Hematopoietic multipotent progenitor cell treated with erythropoietin and hydrocortisone succinate and interleukin-3 and kit ligand, for 4 days (in vitro differentiated cells): ENCODE measurements around the gene TMIE.
"Not testable (repeated sequence)": the region's sequence is repeated elsewhere in the genome, so short reads cannot be mapped to it uniquely, and the experiment has no call there.

Experiments
- DNase-seq: peaks from one replicate; pipeline ENCODE4 v3.0.0-alpha.2; 2015

TMIE gene

DNA sequence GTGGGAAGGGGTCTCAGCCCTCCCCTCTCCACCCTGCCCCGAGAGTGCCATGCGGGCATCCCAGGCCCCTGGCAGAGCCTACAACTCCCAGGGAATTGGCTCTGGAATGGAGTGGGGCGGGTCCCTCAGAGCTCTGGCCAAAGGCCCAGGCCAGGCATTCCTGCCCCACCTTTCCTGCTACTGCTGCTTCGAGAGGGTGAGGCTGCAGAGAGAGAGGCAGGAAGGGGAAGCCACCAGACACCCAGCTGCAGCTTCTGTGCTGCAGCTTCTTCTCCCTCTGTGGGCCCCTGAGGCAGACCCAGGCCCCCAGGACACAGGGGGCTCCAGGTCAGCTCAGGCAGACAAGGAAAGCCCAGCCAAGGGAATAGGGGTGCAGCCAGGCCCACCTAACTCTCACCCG lies 10.4 kb upstream of the TMIE start:
- DNase-seq: no peak

DNA sequence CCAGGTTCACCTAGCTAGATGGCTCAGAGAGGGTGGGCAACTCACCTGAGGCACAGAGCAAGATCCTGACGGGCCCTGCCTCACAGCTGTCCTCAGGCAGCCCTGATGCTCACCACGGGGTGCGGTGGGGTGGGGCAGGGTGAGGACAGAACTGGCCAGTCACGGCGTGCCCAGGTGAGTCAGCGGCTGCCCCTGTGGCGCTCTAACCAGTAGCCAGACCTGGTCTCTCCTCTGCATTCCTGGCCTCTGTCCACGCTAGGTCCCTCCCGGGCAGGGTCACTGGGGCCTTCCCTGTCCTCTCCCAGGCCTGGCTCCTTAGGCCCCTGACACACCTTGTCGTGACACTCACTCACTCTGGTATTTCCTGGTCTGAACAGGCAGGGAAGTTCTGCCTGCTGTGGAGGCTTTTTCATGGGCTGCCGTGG lies 8.6 kb upstream of the TMIE start:
- no peak for DNase-seq

DNA sequence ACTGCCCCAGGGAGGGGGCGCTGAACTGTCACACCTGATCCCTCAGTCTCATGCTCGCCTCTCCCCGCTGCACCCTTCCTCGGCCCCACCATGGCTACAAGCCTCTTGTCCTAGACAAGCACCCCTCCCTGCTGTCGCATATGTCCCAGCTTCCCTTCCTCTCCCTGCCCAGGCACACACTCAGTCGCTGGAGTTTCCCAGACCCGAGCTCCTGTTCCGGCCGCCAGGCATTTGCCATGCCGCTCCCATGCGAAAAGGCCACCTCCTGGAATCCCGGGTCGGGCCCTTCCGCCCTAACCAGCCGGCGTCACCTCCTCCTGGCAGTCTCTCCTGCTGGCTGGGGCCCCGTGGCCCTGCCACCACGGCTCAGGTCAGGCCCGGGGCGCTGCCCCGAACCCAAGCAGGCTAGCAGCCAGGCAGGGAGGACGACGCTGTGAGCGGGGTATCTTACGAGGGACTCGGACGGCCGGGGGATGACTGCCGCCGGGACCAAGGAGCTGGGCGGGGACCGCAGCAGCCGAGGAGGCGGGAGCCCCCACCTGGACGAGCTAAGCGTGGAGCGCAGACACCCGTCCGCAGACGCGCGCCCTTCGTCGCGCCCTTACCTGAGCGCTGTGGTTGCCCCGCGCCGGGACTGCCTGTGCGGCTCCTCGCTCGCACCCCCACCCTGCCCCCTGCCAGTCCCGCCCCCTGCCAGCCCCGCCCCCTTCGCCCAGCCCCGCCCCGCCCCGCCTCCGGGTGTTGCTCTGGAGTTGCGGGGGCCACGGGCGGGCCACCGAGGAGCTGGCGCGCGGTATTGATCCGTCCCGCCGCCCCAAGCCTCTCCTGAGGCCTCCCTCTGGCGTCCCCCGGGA lies 7.9 kb upstream of the TMIE start, which contains the start of gene ALS2CL:
TSS of gene ALS2CL (minus strand) at position 642 of the 854 bp plus-strand sequence. CDS start 4,239 bp downstream, outside the sequence.
- peak; percentile 42 for DNase-seq

DNA sequence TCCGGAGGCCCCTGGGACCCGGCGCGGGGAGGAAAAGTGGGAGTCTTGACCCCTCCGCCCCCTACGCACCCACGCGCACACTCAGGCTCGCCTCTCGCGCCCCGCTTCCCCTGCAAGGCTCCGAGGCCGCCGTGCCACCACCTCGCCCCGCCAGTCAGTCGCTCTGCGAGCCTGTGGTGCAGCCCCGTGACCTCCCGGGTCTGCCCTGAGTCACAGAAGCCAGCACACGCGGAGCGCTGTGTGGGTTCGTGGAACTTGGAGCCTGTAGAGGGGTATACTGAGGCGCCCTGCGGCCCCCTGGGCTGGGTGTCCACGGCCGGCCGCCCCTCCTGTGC lies 7.3 kb upstream of the TMIE start:
- DNase-seq: peak; percentile 56

DNA sequence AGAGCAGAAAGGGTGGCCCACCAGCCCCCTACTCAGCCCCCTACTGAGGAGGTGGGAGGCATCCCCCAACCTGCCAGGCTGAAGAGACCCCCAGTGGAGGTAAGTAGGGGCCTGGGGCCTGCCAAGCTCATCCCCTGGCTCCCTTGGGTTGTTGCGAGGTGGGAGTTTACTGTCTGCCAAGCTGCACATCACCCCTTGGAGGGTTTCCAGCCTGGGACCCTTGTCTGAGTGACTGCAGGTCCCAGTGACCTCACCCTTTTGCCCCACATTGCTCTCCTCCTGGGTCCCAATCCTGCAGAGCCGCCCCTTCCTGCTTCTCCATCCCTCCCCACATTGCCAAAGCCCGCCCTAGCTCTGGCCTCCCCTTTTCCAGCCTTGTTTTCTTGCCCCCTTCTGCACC lies 6.7 kb upstream of the TMIE start:
- DNase-seq: no peak

DNA sequence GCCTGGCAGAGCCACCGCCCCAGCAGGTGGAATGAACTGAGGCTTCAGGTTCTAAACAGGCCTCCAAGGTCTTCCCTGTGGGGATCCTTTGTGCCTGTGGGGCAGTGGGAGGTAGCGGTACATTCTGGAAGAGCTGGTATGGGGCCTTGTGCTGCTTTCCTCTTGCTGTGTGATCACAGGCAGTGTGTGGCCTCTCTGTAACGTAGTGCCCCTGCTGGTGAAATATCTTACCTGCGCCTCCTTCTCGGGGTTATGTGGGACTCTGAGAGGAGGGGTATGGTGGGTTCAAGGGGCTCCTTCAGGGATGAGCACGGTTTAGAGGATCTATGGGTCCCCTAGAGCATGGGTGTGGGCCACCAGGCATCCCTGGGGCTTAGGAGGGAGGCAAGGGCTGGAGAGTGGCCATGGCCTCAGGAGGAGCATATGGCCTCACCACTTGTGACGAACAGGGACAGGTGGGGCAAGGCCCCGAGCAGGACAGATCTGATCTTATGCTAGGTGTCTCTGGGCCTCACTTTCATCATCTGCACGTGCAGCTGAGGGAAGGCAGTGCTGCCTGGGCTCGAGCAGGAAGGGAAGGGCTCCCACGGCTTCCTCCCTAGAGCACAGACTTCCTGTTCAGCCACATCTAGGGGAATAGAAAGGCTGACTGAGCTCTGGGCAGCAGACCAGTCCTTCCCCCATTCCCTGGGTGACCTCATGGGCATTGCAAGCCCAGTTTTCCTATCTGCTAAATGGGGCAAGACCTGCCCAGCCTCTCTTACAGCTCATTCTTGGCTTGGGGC lies 5.8 kb upstream of the TMIE start:
- peak; percentile 76 for DNase-seq

DNA sequence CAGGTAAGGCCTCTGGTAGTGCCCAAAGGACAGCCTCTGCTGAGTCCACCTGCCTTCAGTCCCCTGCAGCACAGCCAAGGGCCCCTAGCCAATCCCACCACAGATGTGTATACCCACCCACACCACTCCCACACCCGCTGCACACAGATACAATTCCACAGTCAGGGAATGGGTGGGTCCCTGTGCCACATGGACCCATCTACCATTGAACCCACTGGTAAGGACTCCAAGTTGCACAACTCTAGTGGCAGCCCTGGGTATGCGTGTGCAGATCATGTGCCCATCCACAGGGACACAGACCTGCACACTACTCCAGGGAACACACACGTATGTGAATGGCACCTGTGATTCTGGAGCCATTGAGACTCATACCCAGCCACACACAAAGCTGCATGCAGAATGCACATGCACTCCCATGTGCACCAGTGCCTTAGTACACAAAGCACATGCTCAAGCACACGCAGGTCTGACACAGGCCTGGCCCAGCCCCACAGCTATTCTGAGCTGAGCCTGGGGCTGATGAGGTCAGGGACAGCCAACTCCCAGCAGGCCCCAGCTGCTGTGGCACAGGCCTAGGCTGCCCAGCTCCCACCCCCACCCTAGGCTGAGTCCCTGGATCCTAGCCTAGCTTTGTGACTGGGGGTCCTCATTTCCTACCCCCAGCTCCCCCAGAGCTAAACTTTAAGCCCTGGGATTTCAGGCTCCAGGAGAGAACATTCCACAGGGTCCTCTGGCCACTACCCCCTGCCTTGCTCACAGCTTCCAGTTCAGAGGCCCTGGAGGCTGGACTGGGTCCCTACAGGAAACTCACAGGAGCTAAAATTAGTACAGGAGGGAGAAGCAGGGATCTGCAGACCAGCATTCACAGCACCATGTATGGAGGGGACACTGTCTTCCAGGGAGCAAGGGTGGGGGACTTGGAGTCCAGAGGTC lies 5.0 kb upstream of the TMIE start:
- DNase-seq: no peak

DNA sequence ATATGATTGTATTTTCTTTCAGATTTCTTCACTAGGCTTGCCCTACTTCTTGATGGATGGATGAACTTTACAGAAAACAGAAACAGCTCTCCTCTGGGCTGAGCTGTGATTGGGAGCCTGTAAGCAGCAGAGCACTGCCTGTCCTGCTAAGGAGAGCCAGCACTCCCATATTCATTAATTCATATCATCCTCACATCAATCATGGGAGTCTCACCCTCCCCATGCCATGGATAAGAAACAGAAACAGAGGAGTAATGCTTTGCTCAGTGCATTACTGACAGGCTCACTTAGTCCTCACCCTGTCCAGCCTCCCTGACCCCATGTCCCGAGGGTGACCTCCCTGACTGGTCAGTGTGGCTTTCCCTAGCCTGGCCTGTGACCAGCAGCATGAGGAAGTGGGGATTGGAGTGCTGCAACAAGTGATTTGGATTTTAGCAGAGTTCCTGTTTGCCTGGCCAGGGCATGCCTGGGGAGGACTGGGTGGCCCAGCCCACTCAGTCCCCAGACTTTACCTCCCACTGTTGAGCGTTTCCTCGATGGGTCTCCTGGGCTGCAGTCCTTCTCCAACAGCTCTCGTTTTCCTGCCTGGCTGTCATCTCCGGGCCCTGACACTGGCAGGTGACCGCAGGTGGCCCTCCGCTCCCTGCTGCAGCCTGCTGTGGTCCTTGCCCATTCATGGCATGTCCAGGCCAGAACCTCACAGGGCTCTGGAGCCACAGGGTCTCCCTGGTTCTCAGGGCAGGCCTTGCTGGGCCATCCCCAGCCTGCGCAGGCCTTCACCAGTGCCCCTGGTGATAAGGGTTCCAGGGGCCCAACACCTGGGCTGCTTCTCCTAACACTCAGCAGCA lies 1.3 kb upstream of the TMIE start:
- no peak for DNase-seq

DNA sequence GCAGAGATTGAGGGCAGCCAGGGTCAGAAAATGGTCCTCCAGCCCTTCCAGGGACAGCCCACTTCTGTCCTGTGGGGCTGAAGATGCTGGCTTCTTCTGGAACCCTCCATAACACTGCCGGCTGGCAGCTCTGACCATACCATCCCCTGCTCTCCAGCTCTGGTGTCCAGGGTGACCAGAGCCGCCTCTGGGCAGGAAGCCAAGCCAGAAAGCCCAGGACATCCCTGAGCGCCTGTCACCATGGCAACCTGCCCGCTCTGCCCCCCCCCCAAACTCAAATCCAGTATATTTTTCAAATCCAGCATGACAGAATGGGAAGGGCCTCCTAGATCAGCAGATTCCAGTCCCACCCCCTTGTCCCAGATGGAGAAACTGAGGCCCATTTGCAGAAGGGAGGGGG lies 420 bp upstream of the TMIE start:
- no peak for DNase-seq

DNA sequence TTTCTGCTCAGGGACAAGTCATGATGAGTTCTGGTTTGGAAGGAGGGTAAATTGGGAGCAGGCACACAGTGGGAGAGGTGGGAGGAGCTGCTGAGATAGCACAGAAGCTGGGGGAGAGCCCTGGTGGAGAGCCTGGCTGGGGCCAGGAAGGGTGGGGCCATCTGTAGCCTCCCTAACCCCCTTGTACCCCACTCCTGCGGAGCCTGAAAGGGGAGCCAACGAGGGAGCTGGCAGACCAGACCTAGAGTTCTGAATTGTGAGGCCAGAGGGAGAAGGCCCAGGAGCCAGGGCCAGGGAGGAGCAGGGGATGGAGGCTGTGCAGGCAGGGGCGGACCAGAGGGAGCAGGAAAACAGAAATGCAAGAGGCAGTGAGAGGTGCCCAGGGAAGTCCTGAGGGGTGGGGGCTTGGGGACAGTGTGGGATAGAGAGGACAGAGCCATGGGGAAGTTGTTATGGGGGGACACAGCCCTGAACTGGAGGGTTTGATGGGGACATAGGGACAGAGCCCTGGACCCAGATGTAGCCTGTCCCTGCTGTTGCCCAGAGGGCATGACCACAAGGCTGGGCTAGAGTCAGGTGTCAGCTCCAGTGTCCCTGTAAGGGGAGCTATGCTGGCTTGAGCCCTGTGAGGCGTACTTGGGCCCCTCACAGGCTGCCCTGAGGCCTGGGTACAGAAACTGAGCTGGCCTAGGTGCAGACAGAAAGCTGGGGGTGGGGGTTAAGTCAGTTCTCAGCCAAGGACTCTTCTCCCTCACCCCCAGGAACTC lies 1.2 kb downstream of the TMIE start:
- no peak for DNase-seq

DNA sequence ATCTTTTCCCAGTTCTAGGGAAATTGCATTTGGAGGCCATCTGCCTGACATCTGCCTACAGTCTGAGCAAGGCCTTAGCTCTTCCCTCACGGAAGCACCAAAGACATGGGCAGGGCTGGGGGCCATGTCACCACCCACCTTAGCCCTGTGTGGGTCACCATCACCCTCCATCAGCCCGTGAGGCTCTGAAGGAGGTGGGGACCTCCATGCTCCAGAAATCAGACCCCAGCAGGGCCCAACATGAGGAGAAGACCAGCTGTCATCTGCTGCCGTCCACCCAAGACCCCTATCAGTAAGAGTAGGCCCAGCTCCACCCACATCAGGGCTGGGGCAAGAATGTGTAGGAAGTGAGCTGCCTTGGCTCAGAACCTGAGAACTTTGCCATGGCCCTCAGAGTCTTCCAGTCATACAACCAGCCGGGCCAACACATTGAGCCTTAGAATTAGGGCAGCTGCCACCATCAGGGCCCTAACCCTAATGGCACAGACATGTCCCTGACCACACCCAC lies 1.9 kb downstream of the TMIE start:
- no peak for DNase-seq

DNA sequence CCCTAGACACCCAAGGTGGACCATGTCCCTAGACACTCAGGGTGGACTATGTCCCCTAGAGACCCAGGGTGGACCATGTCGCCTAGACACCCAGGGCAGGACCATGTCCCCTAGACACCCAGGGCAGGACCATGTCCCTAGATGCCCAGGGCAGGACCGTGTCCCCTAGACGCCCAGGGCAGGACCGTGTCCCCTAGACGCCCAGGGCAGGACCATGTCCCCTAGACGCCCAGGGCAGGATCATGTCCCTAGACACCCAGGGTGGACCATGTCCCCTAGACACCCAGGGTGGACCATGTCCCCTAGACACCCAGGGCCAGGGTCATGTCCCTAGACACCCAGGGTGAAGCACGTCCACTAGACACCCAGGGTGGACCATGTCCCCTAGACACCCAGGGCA lies 3.2 kb downstream of the TMIE start:
- not testable (repeated sequence) for DNase-seq

DNA sequence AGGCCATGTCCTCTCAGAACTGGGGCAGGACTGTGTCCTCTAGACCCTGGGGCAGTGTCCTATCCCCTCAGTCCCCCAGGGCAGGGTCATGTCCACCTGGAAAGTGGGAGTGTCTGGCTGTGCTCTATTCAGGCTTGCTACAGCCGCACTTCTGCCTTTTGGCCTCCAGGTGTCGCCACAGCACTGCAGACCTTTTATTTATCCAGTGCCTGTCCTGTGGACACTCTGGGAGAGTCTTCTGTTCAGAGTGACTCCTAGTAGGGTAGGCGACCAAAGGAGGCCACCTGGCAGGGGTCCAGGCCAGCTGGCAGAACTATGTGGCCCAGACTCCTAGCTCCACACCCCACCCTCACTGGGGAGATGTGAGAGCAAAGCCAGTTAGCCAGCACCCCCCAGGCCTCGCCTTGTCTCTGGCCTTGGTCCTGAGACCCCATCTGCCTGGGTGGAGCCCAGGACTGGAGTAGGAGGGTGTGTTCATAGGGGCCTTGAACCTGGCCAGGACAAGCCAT lies 3.9 kb downstream of the TMIE start:
- DNase-seq: peak; percentile 79

DNA sequence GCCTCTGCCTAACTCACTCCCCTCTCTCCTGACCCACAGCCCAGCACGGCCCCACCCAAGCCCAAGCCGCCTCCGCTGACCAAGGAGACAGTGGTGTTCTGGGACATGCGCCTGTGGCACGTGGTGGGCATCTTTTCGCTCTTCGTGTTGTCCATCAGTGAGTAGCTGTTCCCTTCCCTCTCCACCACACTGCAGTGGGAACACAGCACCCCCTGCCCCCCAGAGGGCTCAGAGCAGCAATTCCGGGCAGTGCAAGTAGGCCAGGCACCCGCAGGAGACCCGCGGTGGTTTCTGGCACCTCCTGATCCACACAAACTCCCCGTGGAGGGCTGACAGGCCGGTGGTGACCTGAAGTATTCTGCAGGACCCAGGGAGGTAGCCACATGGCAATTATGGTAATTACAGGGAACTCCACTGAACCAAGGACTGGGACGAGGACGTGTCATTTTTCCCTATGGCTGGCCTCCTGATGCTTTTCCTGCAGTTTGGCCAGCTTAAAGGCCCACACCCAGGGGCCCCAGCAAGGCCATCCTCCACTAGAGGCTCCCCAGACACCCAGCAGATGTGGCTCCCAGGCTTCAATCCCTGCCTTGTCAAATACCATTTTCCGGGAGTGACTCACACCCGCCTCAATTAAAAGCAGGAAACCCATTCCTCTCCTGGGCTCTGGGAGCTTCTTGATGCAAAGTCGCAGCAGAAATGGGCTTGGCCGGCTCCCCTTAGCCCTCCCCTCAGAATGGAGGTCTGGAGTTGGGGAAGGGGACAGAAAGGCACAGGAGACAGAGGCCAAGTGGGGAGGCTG lies 4.8 kb downstream of the TMIE start:
- no peak for DNase-seq

DNA sequence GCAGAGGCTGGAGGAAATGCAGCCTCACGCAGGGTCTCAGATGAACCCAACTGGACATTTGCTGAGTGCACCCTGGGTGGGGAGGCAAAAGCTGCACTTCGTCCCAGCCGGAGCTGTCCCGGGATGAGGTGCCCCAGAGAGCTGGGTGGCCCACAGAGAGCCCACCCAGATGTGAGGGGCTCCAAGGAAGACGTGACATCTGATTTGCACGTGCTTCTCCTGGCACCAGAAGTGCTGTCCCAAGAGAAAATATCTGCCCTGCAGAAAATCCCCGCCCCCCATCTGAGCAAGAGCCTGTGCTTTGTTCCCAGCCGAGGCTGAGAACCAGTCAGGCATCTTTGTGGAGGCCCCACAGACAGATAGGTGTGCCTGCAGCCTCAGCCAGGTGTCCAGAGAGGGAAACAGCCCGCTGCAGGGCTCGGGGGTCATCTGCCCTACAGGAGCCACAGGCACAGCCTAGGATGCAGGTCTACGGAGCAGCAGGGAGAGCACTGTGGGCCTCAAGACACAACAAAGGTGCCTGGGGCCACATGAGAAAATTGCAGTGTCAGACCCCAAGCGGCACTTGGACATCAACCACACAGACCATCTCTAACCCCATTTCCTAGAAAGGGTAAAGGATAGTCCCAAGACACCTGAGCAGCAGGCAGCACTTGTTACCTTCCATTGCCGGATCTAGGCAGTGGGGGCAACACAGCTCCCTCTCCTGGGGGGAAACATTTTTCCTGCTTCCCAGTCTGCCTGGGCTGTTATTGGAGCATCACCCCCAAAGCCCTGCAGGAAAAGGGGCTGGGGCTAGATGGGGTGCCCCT lies 5.8 kb downstream of the TMIE start:
- DNase-seq: no peak

DNA sequence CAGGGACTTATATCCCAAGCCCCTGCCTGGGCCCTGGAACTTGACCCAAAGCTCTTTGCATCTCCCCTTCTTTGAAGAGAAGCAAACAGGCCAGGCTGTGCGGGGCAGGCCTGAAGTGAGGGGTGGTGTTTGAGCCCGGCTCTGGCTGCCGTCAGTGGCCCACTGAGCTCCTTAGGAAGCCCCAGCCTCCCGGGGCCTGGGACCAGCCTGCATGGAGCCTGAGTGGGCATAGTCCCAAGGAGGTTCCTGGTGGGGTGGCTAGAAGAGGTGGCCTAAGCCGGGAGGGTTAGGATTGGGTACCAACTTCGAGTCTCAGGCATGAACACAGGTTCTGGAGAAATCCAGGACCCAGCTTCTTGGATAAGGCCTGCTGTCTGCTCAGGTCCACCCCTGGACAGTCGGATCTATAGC lies 6.4 kb downstream of the TMIE start:
- DNase-seq: no peak

DNA sequence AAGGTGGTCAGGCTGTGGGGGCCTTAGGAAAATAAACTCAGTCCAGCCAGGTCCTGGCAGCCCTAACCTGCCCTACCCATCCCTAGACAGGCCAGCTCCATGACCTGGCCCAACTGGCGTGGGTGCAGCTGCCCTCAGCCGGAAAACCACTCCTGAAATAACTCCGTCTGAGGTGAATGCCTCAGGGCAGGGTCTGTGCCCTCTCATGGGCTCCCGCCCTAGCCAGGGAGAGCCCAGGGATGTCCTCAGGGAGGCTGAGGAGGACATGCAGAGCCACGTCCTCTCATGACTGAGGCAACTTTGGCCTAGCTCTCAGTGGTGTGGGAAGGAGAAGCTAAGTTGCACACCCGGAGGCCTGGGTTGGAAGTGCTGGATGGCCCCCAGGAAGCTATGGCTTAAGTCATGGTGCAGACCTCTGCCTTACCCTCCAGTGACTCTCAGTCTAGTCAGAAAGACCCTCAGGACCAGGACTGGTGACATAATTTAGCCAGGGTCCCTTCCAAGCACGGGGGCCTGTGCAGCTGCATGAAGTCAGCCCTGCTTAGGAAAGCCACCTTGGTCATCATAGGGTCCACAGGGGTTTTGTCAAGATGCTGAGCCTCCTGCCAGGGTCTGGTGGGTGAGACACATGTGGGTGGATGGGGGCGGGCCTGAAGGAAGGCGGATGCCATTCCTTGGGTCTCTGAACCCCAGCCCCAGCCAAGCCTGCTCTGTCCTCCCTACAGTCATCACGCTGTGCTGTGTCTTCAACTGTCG lies 7.4 kb downstream of the TMIE start:
- DNase-seq: no peak

DNA sequence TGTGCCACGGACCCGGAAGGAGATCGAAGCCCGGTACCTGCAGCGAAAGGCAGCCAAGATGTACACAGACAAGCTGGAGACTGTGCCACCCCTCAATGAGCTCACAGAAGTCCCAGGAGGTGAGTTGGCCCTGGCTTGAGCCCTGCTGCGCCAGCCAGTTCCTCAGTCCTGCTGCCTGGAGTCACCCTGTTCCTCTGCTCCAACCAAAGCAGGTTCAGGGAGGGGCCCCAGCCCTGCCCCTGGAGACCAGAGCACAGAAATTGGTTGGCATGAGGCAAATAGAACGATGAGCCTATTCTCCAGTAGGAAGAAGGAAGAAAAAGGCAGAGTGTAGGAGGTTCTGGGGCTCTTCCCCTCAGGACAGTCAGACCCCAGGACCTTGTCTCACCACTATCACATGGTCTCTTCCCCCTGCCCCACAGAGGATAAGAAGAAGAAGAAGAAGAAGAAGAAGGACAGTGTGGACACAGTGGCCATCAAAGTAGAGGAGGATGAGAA lies 8.0 kb downstream of the TMIE start:
- no peak for DNase-seq
